Measurements from ENCODE around the gene ARHGAP22. TPM values are rescaled to one million over a fixed set of nuclear protein-coding genes. Genes with fewer than 3 reads are reported as not detected.

The ARHGAP22 gene
- total RNA-seq, 1 donor from 2014 or later, result 6.2 TPM

- Mint-ChIP-seq H3K27ac (ENCODE audit: unreplicated experiment) (no peak overlapping the region), H3K9me3 (ENCODE audit: unreplicated experiment) (peaks cover 2% of the 10 kb centered on the region), H3K4me3 (ENCODE audit: unreplicated experiment) (no peak overlapping the region), H3K36me3 (ENCODE audit: low read depth, unreplicated experiment) (peaks cover 6% of the 10 kb centered on the region), H3K4me1 (ENCODE audit: low read depth, unreplicated experiment) (peaks cover 13% of the 10 kb centered on the region), H3K27me3 (ENCODE audit: low read depth, unreplicated experiment) (peaks cover 9% of the 10 kb centered on the region)
- Histone ChIP-seq H3K27ac (ENCODE audit: low read depth, low read length) (no peak overlapping the region), H3K4me1 (ENCODE audit: insufficient read depth, low read length) (peaks cover 5% of the 10 kb centered on the region), H3K9ac (ENCODE audit: low read length) (no peak overlapping the region), H3K79me2 (ENCODE audit: insufficient read depth, low read length) (peaks cover 46% of the 10 kb centered on the region), H3K36me3 (ENCODE audit: insufficient read depth, low read length) (peaks cover 36% of the 10 kb centered on the region), H3K4me2 (ENCODE audit: low read length) (no peak overlapping the region), H4K20me1 (ENCODE audit: insufficient read depth, low read length) (peaks cover 31% of the 10 kb centered on the region), H3K9me3 (ENCODE audit: insufficient read depth, low read depth, low read length) (no peaks in the 10 kb centered on the region), H3K27me3 (ENCODE audit: insufficient read depth, low read length) (no peaks in the 10 kb centered on the region), H2AFZ (ENCODE audit: low read depth, low read length) (no peak overlapping the region), H3K4me3 (ENCODE audit: insufficient read depth, low read depth, low read length) (no peak overlapping the region)
- no peak for DNase-seq (ENCODE audit: low read depth)
- no peak for TF ChIP-seq EZH2 (IDR thresholded peaks at IDR 0.05; ENCODE audit: insufficient read depth, low read length)
- TF ChIP-seq CTCF (IDR thresholded peaks at IDR 0.05; ENCODE audit: insufficient read depth, low read depth, low read length), result no peak
- no peak for FAIRE-seq
Observed at GRCh38 chr10:48574817-48575380, 30.0 kb downstream of the ARHGAP22 start.

- Histone ChIP-seq H3K9ac (ENCODE audit: low read length) (no peak overlapping the region), H3K4me2 (ENCODE audit: low read length) (no peak overlapping the region), H3K27ac (ENCODE audit: low read depth, low read length) (no peak overlapping the region), H3K4me1 (ENCODE audit: insufficient read depth, low read length) (peaks cover 2% of the 10 kb centered on the region), H3K36me3 (ENCODE audit: insufficient read depth, low read length) (peaks cover 36% of the 10 kb centered on the region), H3K9me3 (ENCODE audit: insufficient read depth, low read depth, low read length) (no peaks in the 10 kb centered on the region), H3K4me3 (ENCODE audit: insufficient read depth, low read depth, low read length) (no peak overlapping the region), H3K27me3 (ENCODE audit: insufficient read depth, low read length) (no peaks in the 10 kb centered on the region), H2AFZ (ENCODE audit: low read depth, low read length) (no peak overlapping the region), H3K79me2 (ENCODE audit: insufficient read depth, low read length) (peaks cover 46% of the 10 kb centered on the region), H4K20me1 (ENCODE audit: insufficient read depth, low read length) (peaks cover 31% of the 10 kb centered on the region)
- Mint-ChIP-seq H3K27ac (ENCODE audit: unreplicated experiment) (no peak overlapping the region), H3K4me1 (ENCODE audit: low read depth, unreplicated experiment) (peaks cover 9% of the 10 kb centered on the region), H3K4me3 (ENCODE audit: unreplicated experiment) (no peak overlapping the region), H3K36me3 (ENCODE audit: low read depth, unreplicated experiment) (peaks cover 4% of the 10 kb centered on the region), H3K27me3 (ENCODE audit: low read depth, unreplicated experiment) (peaks cover 9% of the 10 kb centered on the region), H3K9me3 (ENCODE audit: unreplicated experiment) (peaks cover 2% of the 10 kb centered on the region)
- TF ChIP-seq EZH2 (IDR thresholded peaks at IDR 0.05; ENCODE audit: insufficient read depth, low read length), result no peak
- no peak for TF ChIP-seq CTCF (IDR thresholded peaks at IDR 0.05; ENCODE audit: insufficient read depth, low read depth, low read length)
- DNase-seq (ENCODE audit: low read depth) (no peak), FAIRE-seq (no peak)
Observed at GRCh38 chr10:48574322-48574796, 30.5 kb downstream of the ARHGAP22 start.

- Histone ChIP-seq H3K4me2 (ENCODE audit: low read length) (no peak overlapping the region), H3K4me3 (ENCODE audit: insufficient read depth, low read depth, low read length) (no peak overlapping the region), H4K20me1 (ENCODE audit: insufficient read depth, low read length) (peaks cover 43% of the 10 kb centered on the region), H2AFZ (ENCODE audit: low read depth, low read length) (no peak overlapping the region), H3K4me1 (ENCODE audit: insufficient read depth, low read length) (no peaks in the 10 kb centered on the region), H3K27me3 (ENCODE audit: insufficient read depth, low read length) (no peaks in the 10 kb centered on the region), H3K79me2 (ENCODE audit: insufficient read depth, low read length) (peaks cover 47% of the 10 kb centered on the region), H3K9ac (ENCODE audit: low read length) (no peak overlapping the region), H3K9me3 (ENCODE audit: insufficient read depth, low read depth, low read length) (no peaks in the 10 kb centered on the region), H3K36me3 (ENCODE audit: insufficient read depth, low read length) (peaks cover 32% of the 10 kb centered on the region), H3K27ac (ENCODE audit: low read depth, low read length) (no peak overlapping the region)
- Mint-ChIP-seq H3K4me3 (ENCODE audit: unreplicated experiment) (no peak overlapping the region), H3K36me3 (ENCODE audit: low read depth, unreplicated experiment) (peaks cover 4% of the 10 kb centered on the region), H3K9me3 (ENCODE audit: unreplicated experiment) (peaks cover 2% of the 10 kb centered on the region), H3K27ac (ENCODE audit: unreplicated experiment) (no peak overlapping the region), H3K4me1 (ENCODE audit: low read depth, unreplicated experiment) (no peaks in the 10 kb centered on the region), H3K27me3 (ENCODE audit: low read depth, unreplicated experiment) (peaks cover 12% of the 10 kb centered on the region)
- DNase-seq (ENCODE audit: low read depth), result no peak
- TF ChIP-seq EZH2 (IDR thresholded peaks at IDR 0.05; ENCODE audit: insufficient read depth, low read length) (no peak), CTCF (IDR thresholded peaks at IDR 0.05; ENCODE audit: insufficient read depth, low read depth, low read length) (no peak)
- FAIRE-seq, result no peak
Observed at GRCh38 chr10:48573045-48573444, 31.8 kb downstream of the ARHGAP22 start.

All from astrocyte (in vitro differentiated cells and primary cell).